PC-3 (cell line): ENCODE measurements around the gene CALHM6. TPM values are rescaled to one million over a fixed set of nuclear protein-coding genes. Genes with fewer than 3 reads are reported as not detected.

Experiments
- ATAC-seq: fragments of 200-7000 bp; cut with Tn5 transposase; 2 replicates; pipeline ENCODE4 v1.9.1; 2020; ENCODE audit warnings: mild to moderate bottlenecking, moderate library complexity
- BruUV-seq: library from RNA; stranded (reverse); fragments of 400-500 nt; replicated peaks from 2 replicates; lab custom pipeline; 2021; lab: Mats Ljungman, UMichigan
- CTCF ChIA-PET: fragments of 300-600 bp; sonication (Branson Sonifier 250); formaldehyde crosslinking; loops from one replicate; lab custom pipeline; 2022; ENCODE audit warnings: antibody characterized with exemption; lab: Charles Lee
- POLR2A ChIA-PET: fragments of 300-600 bp; sonication (Branson Sonifier 250); formaldehyde crosslinking; loops from one replicate; lab custom pipeline; 2022; ENCODE audit warnings: antibody characterized with exemption; ENCODE audit not compliant: unreplicated experiment; lab: Charles Lee
- DNase-seq: peaks from one replicate; pipeline ENCODE4 v3.0.0-alpha.2; 2015
- H2AFZ ChIP-seq: fragments of 300-600 bp; sonication (generic); 2 replicates; pipeline ENCODE4 v1.6.0; 2016; ENCODE audit warnings: antibody characterized with exemption, low read length
- H3F3A ChIP-seq: fragments of 300-600 bp; sonication (generic); one replicate; pipeline ENCODE4 v1.6.0; 2017; ENCODE audit warnings: antibody characterized with exemption, low read length, control low read depth, mild to moderate bottlenecking; ENCODE audit not compliant: unreplicated experiment
- H3K27ac ChIP-seq: fragments of 300-600 bp; sonication (generic); 2 replicates; pipeline ENCODE4 v1.5.1; 2016; ENCODE audit warnings: mild to moderate bottlenecking, low read length
- H3K27me3 ChIP-seq: fragments of 300-600 bp; sonication (generic); 2 replicates; pipeline ENCODE4 v1.6.1; 2016; ENCODE audit warnings: low read length, mixed read lengths
- H3K36me3 ChIP-seq: fragments of 300-600 bp; sonication (generic); 2 replicates; pipeline ENCODE4 v1.6.1; 2016; ENCODE audit warnings: low read depth, mixed run types, low read length, mixed read lengths
- H3K4me1 ChIP-seq: fragments of 300-600 bp; sonication (generic); 2 replicates; pipeline ENCODE4 v1.5.1; 2016; ENCODE audit warnings: low read length; ENCODE audit not compliant: insufficient read depth
- H3K4me2 ChIP-seq: fragments of 300-600 bp; sonication (generic); 2 replicates; pipeline ENCODE4 v1.6.0; 2016; ENCODE audit warnings: low read length
- H3K4me3 ChIP-seq: fragments of 300-600 bp; sonication (generic); 2 replicates; pipeline ENCODE4 v1.5.1; 2016; ENCODE audit warnings: mild to moderate bottlenecking, low read length, mixed read lengths
- H3K79me2 ChIP-seq: fragments of 300-600 bp; sonication (generic); 2 replicates; pipeline ENCODE4 v1.6.1; 2017; ENCODE audit warnings: low read length, mixed read lengths
- H3K9ac ChIP-seq: fragments of 300-600 bp; sonication (generic); 2 replicates; pipeline ENCODE4 v1.6.0; 2016; ENCODE audit warnings: mild to moderate bottlenecking, low read length
- H3K9me2 ChIP-seq: fragments of 300-600 bp; sonication (generic); replicated peaks from 2 replicates; pipeline ENCODE4 v1.6.1; 2016; ENCODE audit warnings: mixed run types, low read length, mixed read lengths
- H3K9me3 ChIP-seq: fragments of 300-600 bp; sonication (generic); 2 replicates; pipeline ENCODE4 v1.6.1; 2016; ENCODE audit warnings: low read length, mixed read lengths
- H4K20me1 ChIP-seq: fragments of 300-600 bp; sonication (generic); 2 replicates; pipeline ENCODE4 v1.6.1; 2016; ENCODE audit warnings: low read length, mixed read lengths
- CTCF ChIP-seq: fragments of 300-600 bp; sonication (generic); conservative IDR thresholded peaks from 2 replicates; pipeline ENCODE4 v1.5.1; 2017; ENCODE audit warnings: antibody characterized with exemption, low read depth, mild to moderate bottlenecking, low read length
- EZH2 ChIP-seq: fragments of 300-600 bp; sonication (generic); IDR thresholded peaks from one replicate; pipeline ENCODE4 v1.6.1; 2017; ENCODE audit warnings: antibody characterized with exemption, mild to moderate bottlenecking, low read length; ENCODE audit not compliant: unreplicated experiment
- EZH2phosphoT487 ChIP-seq: fragments of 300-600 bp; sonication (generic); IDR thresholded peaks from 2 replicates; pipeline ENCODE4 v1.6.1; 2018; ENCODE audit warnings: mild to moderate bottlenecking, antibody characterized with exemption, low read length, borderline replicate concordance
- intact Hi-C: fragments of 100-400 bp; cut with micrococcal nuclease; formaldehyde crosslinking; loops from 2 replicates; pipeline ENCODE4 v1.9.0; 2023
- total RNA-seq: library from RNA; depleted of rRNA; stranded (reverse); fragments of >200 nt; gene quantifications from 2 replicates; pipeline ENCODE4 v1.2.3, GENCODE V29; 2014

CALHM6 gene
- total RNA-seq, 1 experiment from 2014 or later, result not detected

- BruUV-seq, result no TSS peak
- Histone ChIP-seq H3K36me3 (no peaks in the 10 kb centered on the region), H3K9ac (no peak overlapping the region), H3K4me2 (no peak overlapping the region), H2AFZ (no peak overlapping the region), H3K27ac (no peak overlapping the region), H4K20me1 (no peaks in the 10 kb centered on the region), H3K4me1 (peaks cover 27% of the 10 kb centered on the region), H3K9me3 (no peaks in the 10 kb centered on the region), H3F3A (peaks cover 5% of the 10 kb centered on the region), H3K9me2 (no peaks in the 10 kb centered on the region), H3K79me2 (no peaks in the 10 kb centered on the region), H3K27me3 (no peaks in the 10 kb centered on the region), H3K4me3 (no peak overlapping the region)
- CTCF ChIA-PET, result no interaction called here
- ATAC-seq (no peak), DNase-seq (no peak)
- intact Hi-C loops, result no loop called here
- TF ChIP-seq CTCF (no peak), EZH2 (no peak), EZH2phosphoT487 (no peak)
- POLR2A ChIA-PET, result interaction anchor here (0.6 kb wide), 1 partner anchor 120 kb away, joined by 7 read pairs; no protein-coding TSS in a partner anchor
These were observed 10.9 kb upstream of the CALHM6 start for GRCh38 chr6:116450185-116450710.

- Histone ChIP-seq H3K36me3 (no peaks in the 10 kb centered on the region), H2AFZ (no peak overlapping the region), H3K4me1 (peaks cover 22% of the 10 kb centered on the region), H3K4me2 (no peak overlapping the region), H3K4me3 (no peak overlapping the region), H3K9me2 (no peaks in the 10 kb centered on the region), H3K27me3 (no peaks in the 10 kb centered on the region), H3F3A (peaks cover 5% of the 10 kb centered on the region), H3K9ac (no peak overlapping the region), H3K27ac (no peak overlapping the region), H3K9me3 (no peaks in the 10 kb centered on the region), H3K79me2 (no peaks in the 10 kb centered on the region), H4K20me1 (no peaks in the 10 kb centered on the region)
- ATAC-seq (no peak), DNase-seq (no peak)
- intact Hi-C loops, result no loop called here
- no TSS peak for BruUV-seq
- TF ChIP-seq CTCF, result no peak
- TF ChIP-seq EZH2, result no peak
- TF ChIP-seq EZH2phosphoT487, result no peak
- ChIA-PET POLR2A (interaction anchor here (0.8 kb wide), 1 partner anchor 173 kb away, joined by 6 read pairs; no protein-coding TSS in a partner anchor), CTCF (no interaction called here)
These were observed 10.1 kb upstream of the CALHM6 start for GRCh38 chr6:116450769-116451740.

GRCh38 chr6:116451916-116452315 lies 9.3 kb upstream of the CALHM6 start:
- no peaks in the 10 kb centered on the region for H3K36me3 ChIP-seq
- no peak overlapping the region for H3K4me2 ChIP-seq
- H3K27ac ChIP-seq, result no peak overlapping the region
- H3K9me3 ChIP-seq, result no peaks in the 10 kb centered on the region
- no peak overlapping the region for H2AFZ ChIP-seq
- H4K20me1 ChIP-seq, result no peaks in the 10 kb centered on the region
- DNase-seq (no peak), ATAC-seq (no peak)
- ChIA-PET CTCF (no interaction called here), POLR2A (no interaction called here)
- no peaks in the 10 kb centered on the region for H3K79me2 ChIP-seq
- H3K4me1 ChIP-seq, result peaks cover 13% of the 10 kb centered on the region
- H3K9ac ChIP-seq, result no peak overlapping the region
- H3K27me3 ChIP-seq, result no peaks in the 10 kb centered on the region
- intact Hi-C loops, result no loop called here
- peaks cover 3% of the 10 kb centered on the region for H3F3A ChIP-seq
- no peak overlapping the region for H3K4me3 ChIP-seq
- no peaks in the 10 kb centered on the region for H3K9me2 ChIP-seq
- no TSS peak for BruUV-seq
- TF ChIP-seq EZH2phosphoT487 (no peak), EZH2 (no peak), CTCF (no peak)
